ENCODE measurements around the gene SLC23A2. TPM values are rescaled to one million over a fixed set of nuclear protein-coding genes. Genes with fewer than 3 reads are reported as not detected.

Gene SLC23A2
- 10 to 100 TPM; 23.4 to 41.1 (median 30.5) TPM for total RNA-seq
- long read RNA-seq, partial matches to known transcripts = 0 of 2 reads
- long read RNA-seq, other reads (novel, unspliced or antisense) = 1 of 2 reads

GRCh38 chr20:5001174-5002076 lies at the start of gene SLC23A2:
TSS of gene SLC23A2 (minus strand) at chr20:5001510. CDS start at chr20:4932562, 68,948 bp downstream.
- Histone ChIP-seq H3K27me3 (no peaks in the 10 kb centered on the region), H3K9me3 (no peaks in the 10 kb centered on the region), H3K36me3 (no peaks in the 10 kb centered on the region), H3K4me3 (peak within 1 kb of the TSS; percentile 61 to 95 (median 85)), H3K27ac (peak within 1 kb of the TSS; percentile 73 to 90 (median 83)), H3K4me1 (peaks cover 0 to 12% (median 2%) of the 10 kb centered on the region in 4 donors)
- intact Hi-C loops (cut with DNase I) = no loop called here
- ATAC-seq (peak; percentile 62 to 81 (median 78)), DNase-seq (peak; percentile 67 to 71 (median 67))
- no peak for TF ChIP-seq CTCF (IDR thresholded peaks at IDR 0.05)
- peak; percentile 40 for TF ChIP-seq POLR2A (IDR thresholded peaks at IDR 0.05)
- 9% methylated on average over 7 of the region's 88 CpGs for WGBS (ENCODE audit: insufficient coverage, low coverage, low lambda C conversion rate, missing lambda C conversion rate)

DNA sequence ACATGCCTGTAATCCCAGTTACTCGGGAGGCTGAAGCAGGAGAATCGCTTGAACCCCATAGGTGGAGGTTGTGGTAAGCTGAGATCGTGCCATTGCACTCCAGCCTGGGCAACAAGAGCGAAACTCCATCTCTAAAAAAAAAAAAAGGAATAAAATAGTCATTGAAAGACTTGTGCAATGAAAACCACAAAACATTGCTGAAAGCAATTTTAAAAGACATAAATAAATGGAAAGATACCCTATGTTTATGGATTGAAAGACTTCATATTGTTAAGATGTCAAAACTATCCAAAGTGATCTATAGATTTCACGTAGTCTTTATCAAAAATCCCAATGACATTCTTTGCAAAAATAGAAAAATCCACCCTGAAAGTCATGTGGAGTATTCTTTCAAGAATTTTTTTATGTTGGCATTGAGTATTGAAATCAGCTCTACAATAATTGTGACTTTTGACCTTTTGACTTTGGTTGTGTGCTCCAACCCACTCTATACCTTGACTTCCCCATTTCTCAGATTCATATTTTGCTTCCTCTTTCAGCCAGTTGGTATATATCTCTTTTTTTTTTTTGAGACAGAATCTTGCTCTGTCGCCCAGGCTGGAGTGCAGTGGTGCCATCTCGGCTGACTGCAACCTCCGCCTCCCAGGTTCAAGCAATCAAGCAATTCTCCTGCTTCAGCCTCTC lies 45.5 kb upstream of the SLC23A2 start:
- DNase-seq (no peak), ATAC-seq (peak in 2 of 4 donors; percentile 21 to 47)
- Histone ChIP-seq H3K4me1 (no peaks in the 10 kb centered on the region), H3K9me3 (no peaks in the 10 kb centered on the region), H3K4me3 (no peak overlapping the region), H3K27me3 (no peaks in the 10 kb centered on the region), H3K27ac (no peak overlapping the region), H3K36me3 (no peaks in the 10 kb centered on the region)
- TF ChIP-seq CTCF (IDR thresholded peaks at IDR 0.05) (no peak), POLR2A (IDR thresholded peaks at IDR 0.05) (no peak)
- intact Hi-C loops (cut with DNase I) = no loop called here
- WGBS (ENCODE audit: insufficient coverage, low coverage, low lambda C conversion rate, missing lambda C conversion rate) = 73% methylated on average over 8 of the region's 8 CpGs

DNA sequence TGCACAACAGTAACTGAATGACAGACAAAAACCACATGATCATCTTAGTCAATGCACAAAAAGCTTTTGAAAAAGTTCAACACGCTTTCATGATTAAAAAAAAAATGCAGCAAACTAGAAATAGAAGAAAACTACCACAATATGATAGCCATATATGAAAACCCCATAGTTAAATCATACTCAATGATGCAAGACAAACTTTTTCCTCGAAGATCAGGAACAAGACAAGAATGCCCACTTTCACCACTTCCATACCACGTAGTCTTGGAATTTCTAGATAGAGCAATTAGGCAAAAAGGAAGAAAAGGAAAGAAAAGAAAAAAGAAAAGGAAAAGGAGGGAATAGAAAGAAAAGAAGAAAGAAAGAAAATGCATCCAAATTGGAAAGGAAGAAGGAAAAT lies 44.6 kb upstream of the SLC23A2 start:
- Histone ChIP-seq H3K36me3 (no peaks in the 10 kb centered on the region), H3K27me3 (no peaks in the 10 kb centered on the region), H3K9me3 (no peaks in the 10 kb centered on the region), H3K4me3 (no peak overlapping the region), H3K27ac (no peak overlapping the region), H3K4me1 (no peaks in the 10 kb centered on the region)
- TF ChIP-seq POLR2A (IDR thresholded peaks at IDR 0.05) (no peak), CTCF (IDR thresholded peaks at IDR 0.05) (no peak)
- WGBS (ENCODE audit: insufficient coverage, low coverage, low lambda C conversion rate, missing lambda C conversion rate) = 49% methylated on average over 3 of the region's 3 CpGs
- ATAC-seq = no peak
- intact Hi-C loops (cut with DNase I) = no loop called here
- no peak for DNase-seq

DNA sequence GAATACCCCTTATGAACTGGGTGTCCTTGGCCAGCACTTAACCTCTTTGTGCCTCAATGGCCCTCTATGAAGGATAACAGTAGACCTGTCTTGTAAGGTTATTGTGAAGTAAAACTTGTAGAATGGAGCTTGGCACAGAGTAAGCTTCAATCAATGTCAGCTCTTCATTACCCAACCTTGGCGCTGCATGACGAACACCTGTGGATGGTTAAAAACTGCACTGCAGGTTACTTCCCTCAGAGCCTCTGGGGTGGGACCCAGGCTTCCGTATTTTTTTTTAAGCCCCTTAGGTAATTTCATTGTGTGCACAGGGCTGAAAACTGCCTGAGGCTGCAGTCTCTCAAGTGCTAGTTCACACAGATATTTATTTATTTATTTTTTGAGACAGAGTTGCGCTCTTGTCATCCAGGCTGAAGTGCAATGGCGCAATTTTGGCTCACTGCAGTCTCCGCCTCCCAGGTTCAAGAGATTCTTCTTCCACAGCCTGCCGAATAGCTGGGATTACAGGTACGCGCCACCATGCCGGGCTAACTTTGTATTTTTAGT lies 42.8 kb upstream of the SLC23A2 start:
- WGBS (ENCODE audit: insufficient coverage, low coverage, low lambda C conversion rate, missing lambda C conversion rate) = 87% methylated on average over 4 of the region's 10 CpGs
- intact Hi-C loops (cut with DNase I) = no loop called here
- DNase-seq (no peak), ATAC-seq (no peak)
- TF ChIP-seq POLR2A (IDR thresholded peaks at IDR 0.05) (no peak), CTCF (IDR thresholded peaks at IDR 0.05) (no peak)
- H3K27ac ChIP-seq = no peak overlapping the region
- H3K36me3 ChIP-seq = no peaks in the 10 kb centered on the region
- H3K9me3 ChIP-seq = no peaks in the 10 kb centered on the region
- H3K4me3 ChIP-seq = no peak overlapping the region
- H3K27me3 ChIP-seq = no peaks in the 10 kb centered on the region
- no peaks in the 10 kb centered on the region for H3K4me1 ChIP-seq
